ENCODE results near the gene SLC5A11.

- TF ChIP-seq SIN3A (IDR thresholded peaks at IDR 0.05; ENCODE audit: borderline replicate concordance, insufficient read depth, low read length) (no peak), POLR2AphosphoS5 (IDR thresholded peaks at IDR 0.05; ENCODE audit: low read depth, low read length) (no peak), REST (IDR thresholded peaks at IDR 0.05; ENCODE audit: insufficient read depth in 1 of 2, low read depth in 2 of 2, low read length in 2 of 2) (no peak), TAF1 (IDR thresholded peaks at IDR 0.05; ENCODE audit: borderline replicate concordance, insufficient read depth, low read length) (no peak)
Observed at GRCh38 chr16:24826817-24827566, 18.8 kb upstream of the SLC5A11 start.

Data from PFSK-1 (cell line).